ENCODE data around the gene CDR2L. TPM values are rescaled to one million over a fixed set of nuclear protein-coding genes. Genes with fewer than 3 reads are reported as not detected.
A peak's percentile ranks its signal among the peaks of the same experiment; 100 is the strongest.
"Not testable (repeated sequence)": the region's sequence is repeated elsewhere in the genome, so short reads cannot be mapped to it uniquely, and the experiment has no call there.

Gene CDR2L
- total RNA-seq, 4 donors from 2014 or later: 14.6 to 36.7 (median 24.3) TPM

DNA sequence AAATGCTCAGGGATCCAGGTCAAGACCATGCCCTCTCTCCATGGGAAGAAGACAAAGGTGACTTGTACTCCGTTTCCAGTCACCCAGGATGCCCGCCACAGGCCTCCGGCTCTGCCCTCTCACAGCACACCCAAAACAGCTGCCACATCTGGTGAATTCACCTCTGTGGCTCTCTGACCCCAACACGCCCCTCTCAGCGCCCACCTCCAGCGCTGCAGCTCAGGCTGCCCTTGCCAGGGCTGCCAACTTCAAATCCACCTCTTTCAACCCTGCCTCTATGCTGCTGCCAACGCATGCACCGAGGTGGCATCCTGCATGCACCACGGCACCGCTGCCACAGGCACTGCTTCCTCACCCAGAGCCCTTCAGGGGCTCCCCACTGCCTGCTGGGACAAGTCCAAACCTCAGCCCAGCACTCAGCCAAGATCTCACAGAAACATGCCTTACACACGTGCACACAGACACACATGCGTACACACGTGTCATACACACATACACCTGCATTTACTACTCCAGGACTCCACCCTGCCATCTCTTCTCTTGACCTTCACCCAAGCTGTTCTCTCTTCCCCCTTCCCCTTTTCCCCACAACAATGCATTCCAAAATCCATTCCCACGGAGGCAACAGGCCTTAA is 22.3 kb upstream of the CDR2L start:
- Histone ChIP-seq H3K4me3 (no peak overlapping the region), H3K27ac (replicated peaks in 1 of 4) (no peak overlapping the region), H3K27me3 (peaks cover 0 to 2% (median 0%) of the 10 kb centered on the region in 4 donors), H3K9me3 (no peaks in the 10 kb centered on the region), H3K36me3 (peaks cover 0 to 8% (median 0%) of the 10 kb centered on the region in 4 donors), H3K4me1 (peaks cover 0 to 8% (median 6%) of the 10 kb centered on the region in 4 donors)
- WGBS: 84% methylated on average over 14 of the region's 14 CpGs
- intact Hi-C loops (cut with DNase I): loop anchor here (5.0 kb wide), 1 partner anchor 47 kb away; the partner anchor contains the start of gene MRPL58
- DNase-seq (ENCODE audit: extremely low spot score): no peak
- TF ChIP-seq EP300 (IDR thresholded peaks at IDR 0.05): no peak

DNA sequence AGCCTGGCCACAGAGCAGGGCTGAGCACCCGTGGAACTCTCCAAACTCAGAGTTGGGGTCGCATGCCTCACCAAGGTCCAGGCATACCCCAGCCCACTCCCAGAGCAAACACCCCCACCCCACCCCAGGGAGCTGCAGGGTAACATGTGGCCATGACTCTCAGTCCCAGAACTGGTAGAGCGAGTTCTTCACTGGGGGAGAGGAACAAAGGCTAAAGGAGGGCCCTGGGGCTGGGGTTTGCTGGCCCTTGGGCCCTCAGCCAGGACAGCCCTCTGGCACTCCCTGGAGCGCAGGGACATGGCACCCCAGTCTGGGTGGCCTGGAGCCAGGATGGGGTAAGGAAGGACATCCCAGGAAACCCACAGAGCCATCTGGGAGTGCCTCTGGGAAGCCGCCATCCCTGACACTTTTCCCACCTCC is 19.1 kb upstream of the CDR2L start:
- intact Hi-C loops (cut with DNase I): no loop called here
- H3K4me3 ChIP-seq: no peak overlapping the region
- H3K27me3 ChIP-seq: peaks cover 0 to 34% (median 0%) of the 10 kb centered on the region in 4 donors
- DNase-seq (ENCODE audit: extremely low spot score): no peak
- H3K4me1 ChIP-seq: peaks cover 14 to 26% (median 20%) of the 10 kb centered on the region in 4 donors
- no peaks in the 10 kb centered on the region for H3K9me3 ChIP-seq
- TF ChIP-seq EP300 (IDR thresholded peaks at IDR 0.05) (no peak), POLR2AphosphoS5 (IDR thresholded peaks at IDR 0.05) (no peak), CTCF (IDR thresholded peaks at IDR 0.05) (no peak), POLR2A (IDR thresholded peaks at IDR 0.05; ENCODE audit: low read depth) (no peak)
- H3K27ac ChIP-seq (replicated peaks in 1 of 4): no peak overlapping the region
- H3K36me3 ChIP-seq: peaks cover 0 to 8% (median 0%) of the 10 kb centered on the region in 4 donors
- WGBS: 85% methylated on average over 4 of the region's 5 CpGs

- H3K27me3 ChIP-seq: peaks cover 0 to 37% (median 0%) of the 10 kb centered on the region in 4 donors
- WGBS: 90% methylated on average over 5 of the region's 5 CpGs
- DNase-seq (ENCODE audit: extremely low spot score); H3K9me3 ChIP-seq; H3K4me3 ChIP-seq; H3K27ac ChIP-seq (replicated peaks in 1 of 4); intact Hi-C loops (cut with DNase I); H3K36me3 ChIP-seq: not testable (repeated sequence)
- peaks cover 14 to 26% (median 20%) of the 10 kb centered on the region in 4 donors for H3K4me1 ChIP-seq
Observed at GRCh38 chr17:74969501-74969900, 17.9 kb upstream of the CDR2L start.

GRCh38 chr17:74970395-74970794 is 17.0 kb upstream of the CDR2L start:
- 80% methylated on average over 2 of the region's 3 CpGs for WGBS
- intact Hi-C loops (cut with DNase I): loop anchor here (5.0 to 10.0 kb wide), 3 partner anchors 37 to 134 kb away; partner anchors contain the start of gene ARMC7
- Histone ChIP-seq H3K36me3 (no peaks in the 10 kb centered on the region), H3K4me1 (peaks cover 14 to 26% (median 20%) of the 10 kb centered on the region in 4 donors), H3K27ac (replicated peaks in 1 of 4) (peak overlapping the region in 1 of 4 donors; percentile 43), H3K9me3 (no peaks in the 10 kb centered on the region), H3K27me3 (peaks cover 0 to 37% (median 0%) of the 10 kb centered on the region in 4 donors), H3K4me3 (peak overlapping the region; percentile 69 to 88 (median 74))
- DNase-seq (ENCODE audit: extremely low spot score): no peak
- TF ChIP-seq CTCF (IDR thresholded peaks at IDR 0.05) (no peak), EP300 (IDR thresholded peaks at IDR 0.05) (no peak), POLR2A (IDR thresholded peaks at IDR 0.05; ENCODE audit: low read depth) (no peak), POLR2AphosphoS5 (IDR thresholded peaks at IDR 0.05) (no peak)

DNA sequence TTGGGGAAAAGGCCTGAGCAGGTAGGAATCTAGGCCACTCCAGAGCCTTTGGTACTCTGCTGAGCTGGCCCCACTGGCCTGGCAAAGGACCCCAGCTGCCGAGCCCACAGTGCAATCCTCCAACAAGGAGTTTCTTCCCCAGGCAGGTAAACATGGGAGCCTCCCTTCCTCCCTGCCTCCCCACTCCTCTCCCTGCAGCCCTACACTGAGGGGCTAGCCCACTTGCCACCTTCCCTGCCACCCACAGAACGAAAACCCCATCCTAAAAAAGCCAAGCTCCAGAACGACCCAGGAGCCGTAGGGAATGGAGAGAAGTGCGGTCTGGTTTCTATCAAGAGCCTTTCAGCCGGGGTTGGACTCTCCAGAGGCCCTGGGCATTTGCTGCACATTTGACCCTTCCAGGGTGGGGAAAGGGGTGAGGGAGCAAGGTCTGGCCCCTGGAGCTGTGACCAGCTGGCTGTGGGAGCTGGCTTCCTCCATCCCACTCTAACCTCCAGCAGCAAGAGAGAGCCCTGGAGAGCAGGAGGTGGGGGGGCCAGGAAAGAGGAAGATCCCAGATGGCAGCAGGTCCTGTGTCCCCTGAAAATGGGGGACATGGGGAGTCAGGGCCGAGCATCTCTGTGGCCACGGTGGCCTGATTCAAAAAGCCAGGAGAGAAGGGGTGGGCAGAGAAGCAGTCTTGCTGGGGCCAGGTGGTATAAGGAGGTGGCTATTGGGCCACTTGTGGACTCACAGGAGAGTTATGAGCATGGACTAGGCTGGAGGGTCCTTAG is 16.2 kb upstream of the CDR2L start:
- intact Hi-C loops (cut with DNase I): loop anchor here (5.0 to 10.0 kb wide), 3 partner anchors 36 to 134 kb away; partner anchors contain the start of gene ARMC7
- H3K36me3 ChIP-seq: no peaks in the 10 kb centered on the region
- peaks cover 0 to 37% (median 0%) of the 10 kb centered on the region in 4 donors for H3K27me3 ChIP-seq
- H3K4me1 ChIP-seq: peaks cover 14 to 26% (median 20%) of the 10 kb centered on the region in 4 donors
- H3K9me3 ChIP-seq: no peaks in the 10 kb centered on the region
- WGBS: 82% methylated on average over 7 of the region's 8 CpGs
- H3K27ac ChIP-seq (replicated peaks in 1 of 4): peak overlapping the region; percentile 43 to 71 (median 57)
- TF ChIP-seq CTCF (IDR thresholded peaks at IDR 0.05): no peak
- TF ChIP-seq POLR2AphosphoS5 (IDR thresholded peaks at IDR 0.05): no peak
- no peak for TF ChIP-seq POLR2A (IDR thresholded peaks at IDR 0.05; ENCODE audit: low read depth)
- TF ChIP-seq EP300 (IDR thresholded peaks at IDR 0.05): no peak
- H3K4me3 ChIP-seq: peak overlapping the region; percentile 69 to 88 (median 74)
- DNase-seq (ENCODE audit: extremely low spot score): no peak
